ENCODE measurements around the gene TMEM80. TPM values are rescaled to one million over a fixed set of nuclear protein-coding genes. Genes with fewer than 3 reads are reported as not detected.

The TMEM80 gene
- total RNA-seq, 2 donors from 2014 or later = 18.4 to 36.6 TPM

- Histone ChIP-seq H3K27ac (no peak overlapping the region), H3K4me3 (no peak overlapping the region), H3K27me3 (no peaks in the 10 kb centered on the region), H3K36me3 (peaks cover 6% of the 10 kb centered on the region), H3K4me1 (peaks cover 9% of the 10 kb centered on the region), H3K9me3 (no peaks in the 10 kb centered on the region), H3K9ac (ENCODE audit: low read depth in 2 of 2, low read length in 2 of 2) (no peak overlapping the region)
- DNase-seq = peak; percentile 37
- no peak for TF ChIP-seq CTCF (IDR thresholded peaks at IDR 0.05)
- intact Hi-C loops (cut with DNase I) = no loop called here
Measured at GRCh38 chr11:655036-655726, 40.4 kb upstream of the TMEM80 start.

- Histone ChIP-seq H3K36me3 (peaks cover 6% of the 10 kb centered on the region), H3K4me1 (peaks cover 9% of the 10 kb centered on the region), H3K27ac (no peak overlapping the region), H3K9ac (ENCODE audit: low read depth in 2 of 2, low read length in 2 of 2) (no peak overlapping the region), H3K27me3 (no peaks in the 10 kb centered on the region), H3K9me3 (no peaks in the 10 kb centered on the region), H3K4me3 (no peak overlapping the region)
- intact Hi-C loops (cut with DNase I) = no loop called here
- TF ChIP-seq CTCF (IDR thresholded peaks at IDR 0.05) = no peak
- DNase-seq = no peak
Measured at GRCh38 chr11:656426-656825, 39.2 kb upstream of the TMEM80 start.

GRCh38 chr11:656866-657265, 38.8 kb upstream of the TMEM80 start:
- intact Hi-C loops (cut with DNase I) = no loop called here
- Histone ChIP-seq H3K27me3 (no peaks in the 10 kb centered on the region), H3K4me3 (no peak overlapping the region), H3K27ac (no peak overlapping the region), H3K9me3 (no peaks in the 10 kb centered on the region), H3K36me3 (peaks cover 6% of the 10 kb centered on the region), H3K9ac (ENCODE audit: low read depth in 2 of 2, low read length in 2 of 2) (no peak overlapping the region), H3K4me1 (peaks cover 9% of the 10 kb centered on the region)
- DNase-seq = no peak
- TF ChIP-seq CTCF (IDR thresholded peaks at IDR 0.05) = no peak

GRCh38 chr11:657691-658126, 37.9 kb upstream of the TMEM80 start:
- Histone ChIP-seq H3K4me3 (no peak overlapping the region), H3K9ac (ENCODE audit: low read depth in 2 of 2, low read length in 2 of 2) (no peak overlapping the region), H3K9me3 (no peaks in the 10 kb centered on the region), H3K27me3 (no peaks in the 10 kb centered on the region), H3K27ac (no peak overlapping the region), H3K4me1 (peaks cover 9% of the 10 kb centered on the region), H3K36me3 (peaks cover 6% of the 10 kb centered on the region)
- TF ChIP-seq CTCF (IDR thresholded peaks at IDR 0.05) = no peak
- intact Hi-C loops (cut with DNase I) = no loop called here
- DNase-seq = no peak

- Histone ChIP-seq H3K9ac (ENCODE audit: low read depth in 2 of 2, low read length in 2 of 2) (no peak overlapping the region), H3K27me3 (no peaks in the 10 kb centered on the region), H3K36me3 (peaks cover 6% of the 10 kb centered on the region), H3K27ac (no peak overlapping the region), H3K4me1 (peaks cover 9% of the 10 kb centered on the region), H3K4me3 (no peak overlapping the region), H3K9me3 (no peaks in the 10 kb centered on the region)
- intact Hi-C loops (cut with DNase I) = loop anchor here (5.0 kb wide), 1 partner anchor 68 kb away; no protein-coding TSS in a partner anchor
- TF ChIP-seq CTCF (IDR thresholded peaks at IDR 0.05) = no peak
- DNase-seq = no peak
Measured at GRCh38 chr11:659532-660085, 36.0 kb upstream of the TMEM80 start.
